GM06990 (cell line): ENCODE results near the gene RNF126.

Experiments used
- DNase-seq: peaks from one replicate; pipeline ENCODE4 v3.0.0-alpha.2; 2011; ENCODE audit not compliant: insufficient read length; ENCODE audit errors: extremely low read depth
- H3K27me3 ChIP-seq: replicated peaks from 2 replicates; pipeline ENCODE4 v1.6.0; 2011; ENCODE audit warnings: low read length; ENCODE audit not compliant: control insufficient read depth, insufficient read depth
- H3K36me3 ChIP-seq: 2 replicates; pipeline ENCODE4 v1.5.1; 2011; ENCODE audit warnings: low read length; ENCODE audit not compliant: control insufficient read depth, insufficient read depth
- H3K4me3 ChIP-seq: replicated peaks from 2 replicates; pipeline ENCODE4 v1.5.1; 2011; ENCODE audit warnings: low read depth, mild to moderate bottlenecking, control low read depth, low read length
- CTCF ChIP-seq: IDR thresholded peaks from 2 replicates; pipeline ENCODE4 v1.5.1; 2011; ENCODE audit warnings: low read length, control low read depth, mild to moderate bottlenecking, inconsistent platforms; ENCODE audit not compliant: insufficient read depth, poor library complexity, severe bottlenecking

The RNF126 gene

GRCh38 chr19:601790-602189 is 61.2 kb downstream of the RNF126 start:
- no peaks in the 10 kb centered on the region for H3K36me3 ChIP-seq
- TF ChIP-seq CTCF = no peak
- H3K4me3 ChIP-seq = no peak overlapping the region

GRCh38 chr19:601310-601709 is 61.7 kb downstream of the RNF126 start:
- TF ChIP-seq CTCF = no peak
- H3K4me3 ChIP-seq = no peak overlapping the region
- no peaks in the 10 kb centered on the region for H3K36me3 ChIP-seq
- no peaks in the 10 kb centered on the region for H3K27me3 ChIP-seq
- no peak for DNase-seq

More at GRCh38 chr19:601790-602189, 61.2 kb downstream of the RNF126 start:
- no peak for DNase-seq
- H3K27me3 ChIP-seq = no peaks in the 10 kb centered on the region
